Chondrocyte (in vitro differentiated cells): ENCODE results near the gene FAM185A. TPM values are rescaled to one million over a fixed set of nuclear protein-coding genes. Genes with fewer than 3 reads are reported as not detected.
A peak's percentile ranks its signal among the peaks of the same experiment; 100 is the strongest.
"Not testable (repeated sequence)": the region's sequence is repeated elsewhere in the genome, so short reads cannot be mapped to it uniquely, and the experiment has no call there.

Source experiments
- DNase-seq: peaks from one replicate; pipeline ENCODE4 v3.0.0; 2021; ENCODE audit warnings: mixed read lengths, low spot score
- H3K27ac Mint-ChIP-seq: one replicate; pipeline ENCODE4 v1.8.0; 2021; ENCODE audit warnings: mild to moderate bottlenecking, moderate library complexity, mixed read lengths; ENCODE audit not compliant: unreplicated experiment
- H3K27me3 Mint-ChIP-seq: 2 replicates; pipeline ENCODE4 v1.8.0; 2021; ENCODE audit warnings: low read depth, mixed read lengths
- H3K36me3 Mint-ChIP-seq: 2 replicates; pipeline ENCODE4 v1.8.0; 2021; ENCODE audit warnings: low read depth, mixed read lengths
- H3K4me1 Mint-ChIP-seq: 2 replicates; pipeline ENCODE4 v1.8.0; 2021; ENCODE audit warnings: low read depth, mild to moderate bottlenecking, mixed read lengths
- H3K4me3 Mint-ChIP-seq: one replicate; pipeline ENCODE4 v1.8.0; 2021; ENCODE audit warnings: mild to moderate bottlenecking, moderate library complexity, mixed read lengths; ENCODE audit not compliant: unreplicated experiment
- H3K9me3 Mint-ChIP-seq: 2 replicates; pipeline ENCODE4 v1.8.0; 2021; ENCODE audit warnings: low read depth, mixed read lengths
- total RNA-seq: library from RNA; stranded (reverse); gene quantifications from 3 replicates; pipeline ENCODE4 v1.2.1, GENCODE V29; 2021
- TF ChIP-seq, protein P1 (sequence below): fragments of 200-600 bp; sonication (generic); IDR thresholded peaks from 2 replicates; pipeline ENCODE4 v1.5.0; 2021; ENCODE audit warnings: antibody characterized with exemption, mild to moderate bottlenecking, moderate library complexity

Gene FAM185A
- total RNA-seq, 1 donor from 2014 or later: 5.6 TPM

- not testable (repeated sequence) for H3K36me3 Mint-ChIP-seq, DNase-seq
These were observed 4.9 kb upstream of the FAM185A start for GRCh38 chr7:102743861-102744260.

DNA sequence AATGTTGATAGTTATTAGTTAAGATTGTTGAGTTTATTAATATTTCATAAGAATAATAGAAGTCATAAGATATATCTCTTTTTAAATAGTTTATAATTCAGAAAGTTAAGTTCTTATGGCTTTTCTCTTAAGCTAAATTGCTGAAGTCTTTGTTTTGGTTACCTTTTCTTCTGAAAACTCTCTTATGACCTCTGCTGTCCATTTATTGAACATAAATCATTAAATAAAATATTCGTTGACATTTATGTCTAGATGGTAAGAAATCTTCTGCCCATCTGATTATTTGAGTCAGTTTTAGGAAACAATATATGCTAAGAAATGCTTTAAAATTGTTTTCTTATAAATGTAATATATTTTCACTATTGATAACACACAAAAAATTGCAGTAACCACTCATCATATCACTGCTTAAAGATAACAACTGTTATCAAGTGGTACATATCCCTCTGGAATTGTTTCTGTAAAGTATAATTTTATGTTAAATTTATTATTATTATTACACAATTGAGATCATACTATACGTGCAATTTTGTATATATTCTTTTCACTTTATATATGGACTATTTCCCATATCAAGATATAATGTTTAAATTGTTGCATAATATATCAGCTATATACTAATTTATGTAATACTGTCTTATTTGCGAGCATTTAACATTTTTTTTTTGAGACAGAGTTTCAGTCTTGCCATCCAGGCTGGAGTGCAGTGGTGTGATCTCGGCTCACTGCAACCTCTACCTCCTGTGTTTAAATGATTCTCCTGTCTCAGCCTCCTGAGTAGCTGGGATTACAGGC lies 3.1 kb upstream of the FAM185A start:
- not testable (repeated sequence) for H3K36me3 Mint-ChIP-seq, H3K9me3 Mint-ChIP-seq, H3K27me3 Mint-ChIP-seq, DNase-seq, H3K27ac Mint-ChIP-seq, H3K4me3 Mint-ChIP-seq
- TF ChIP-seq, protein P1, sequence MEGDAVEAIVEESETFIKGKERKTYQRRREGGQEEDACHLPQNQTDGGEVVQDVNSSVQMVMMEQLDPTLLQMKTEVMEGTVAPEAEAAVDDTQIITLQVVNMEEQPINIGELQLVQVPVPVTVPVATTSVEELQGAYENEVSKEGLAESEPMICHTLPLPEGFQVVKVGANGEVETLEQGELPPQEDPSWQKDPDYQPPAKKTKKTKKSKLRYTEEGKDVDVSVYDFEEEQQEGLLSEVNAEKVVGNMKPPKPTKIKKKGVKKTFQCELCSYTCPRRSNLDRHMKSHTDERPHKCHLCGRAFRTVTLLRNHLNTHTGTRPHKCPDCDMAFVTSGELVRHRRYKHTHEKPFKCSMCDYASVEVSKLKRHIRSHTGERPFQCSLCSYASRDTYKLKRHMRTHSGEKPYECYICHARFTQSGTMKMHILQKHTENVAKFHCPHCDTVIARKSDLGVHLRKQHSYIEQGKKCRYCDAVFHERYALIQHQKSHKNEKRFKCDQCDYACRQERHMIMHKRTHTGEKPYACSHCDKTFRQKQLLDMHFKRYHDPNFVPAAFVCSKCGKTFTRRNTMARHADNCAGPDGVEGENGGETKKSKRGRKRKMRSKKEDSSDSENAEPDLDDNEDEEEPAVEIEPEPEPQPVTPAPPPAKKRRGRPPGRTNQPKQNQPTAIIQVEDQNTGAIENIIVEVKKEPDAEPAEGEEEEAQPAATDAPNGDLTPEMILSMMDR: peak; percentile 76
- H3K4me1 Mint-ChIP-seq: peaks cover 16% of the 10 kb centered on the region

More at GRCh38 chr7:102743861-102744260, 4.9 kb upstream of the FAM185A start:
- not testable (repeated sequence) for H3K4me1 Mint-ChIP-seq, H3K9me3 Mint-ChIP-seq, H3K27me3 Mint-ChIP-seq, H3K27ac Mint-ChIP-seq, H3K4me3 Mint-ChIP-seq

GRCh38 chr7:102749445-102749786 lies 617 bp downstream of the FAM185A start:
- H3K27me3 Mint-ChIP-seq, DNase-seq, H3K36me3 Mint-ChIP-seq, H3K9me3 Mint-ChIP-seq: not testable (repeated sequence)
- H3K4me1 Mint-ChIP-seq: peaks cover 19% of the 10 kb centered on the region
- H3K27ac Mint-ChIP-seq: peak overlapping the region; percentile 32
- H3K4me3 Mint-ChIP-seq: peak overlapping the region; percentile 81

DNA sequence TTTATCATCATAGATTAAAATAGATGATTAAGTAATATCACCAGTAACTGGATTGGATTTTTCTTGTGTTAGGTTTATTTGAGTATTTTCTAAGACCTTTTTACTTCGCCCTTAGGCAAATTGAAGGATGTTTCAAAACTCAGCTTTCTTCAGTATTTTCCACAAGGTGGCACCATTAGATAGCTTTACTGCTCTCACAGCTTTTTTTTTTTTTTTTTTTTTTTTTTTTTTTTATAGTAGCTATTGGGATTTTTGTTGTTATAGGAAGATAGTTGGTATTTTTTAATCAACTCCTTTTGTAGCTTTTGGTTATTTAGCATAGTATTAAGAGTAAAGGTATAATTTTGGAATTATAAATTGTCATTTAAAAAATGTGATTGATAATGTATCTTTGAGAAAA lies 9.4 kb downstream of the FAM185A start:
- not testable (repeated sequence) for H3K36me3 Mint-ChIP-seq, H3K9me3 Mint-ChIP-seq

DNA sequence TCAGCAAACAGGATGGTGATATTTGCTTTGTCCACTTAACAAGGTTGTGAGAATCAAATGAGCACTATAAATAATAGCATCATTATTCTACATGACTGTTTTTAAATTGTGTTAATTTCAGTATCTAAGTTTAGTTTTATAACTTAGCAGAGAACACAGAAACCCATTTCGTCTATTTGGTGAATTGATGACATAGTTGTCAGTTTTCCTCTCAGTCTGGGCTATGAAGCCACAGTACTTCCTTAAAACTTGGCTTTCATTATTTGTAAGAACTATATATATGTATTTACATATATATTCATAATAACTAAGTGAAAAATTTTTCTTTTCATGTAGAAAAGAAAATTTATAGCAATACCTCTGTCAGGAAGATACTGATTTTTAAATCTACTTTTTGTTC lies 11.1 kb downstream of the FAM185A start:
- H3K36me3 Mint-ChIP-seq: not testable (repeated sequence)

More for the DNA sequence above, 9.4 kb downstream of the FAM185A start:
- not testable (repeated sequence) for H3K27ac Mint-ChIP-seq, H3K27me3 Mint-ChIP-seq, DNase-seq, H3K4me3 Mint-ChIP-seq
- peaks cover 10% of the 10 kb centered on the region for H3K4me1 Mint-ChIP-seq
- TF ChIP-seq, protein P1: peak; percentile 78

GRCh38 chr7:102761234-102761633 lies 12.4 kb downstream of the FAM185A start:
- H3K4me3 Mint-ChIP-seq, H3K9me3 Mint-ChIP-seq, H3K27me3 Mint-ChIP-seq, DNase-seq, H3K36me3 Mint-ChIP-seq, H3K27ac Mint-ChIP-seq: not testable (repeated sequence)
- peaks cover 16% of the 10 kb centered on the region for H3K4me1 Mint-ChIP-seq

More for the DNA sequence above, 11.1 kb downstream of the FAM185A start:
- H3K4me3 Mint-ChIP-seq, H3K9me3 Mint-ChIP-seq, DNase-seq, H3K27me3 Mint-ChIP-seq, H3K27ac Mint-ChIP-seq: not testable (repeated sequence)
- peaks cover 16% of the 10 kb centered on the region for H3K4me1 Mint-ChIP-seq

DNA sequence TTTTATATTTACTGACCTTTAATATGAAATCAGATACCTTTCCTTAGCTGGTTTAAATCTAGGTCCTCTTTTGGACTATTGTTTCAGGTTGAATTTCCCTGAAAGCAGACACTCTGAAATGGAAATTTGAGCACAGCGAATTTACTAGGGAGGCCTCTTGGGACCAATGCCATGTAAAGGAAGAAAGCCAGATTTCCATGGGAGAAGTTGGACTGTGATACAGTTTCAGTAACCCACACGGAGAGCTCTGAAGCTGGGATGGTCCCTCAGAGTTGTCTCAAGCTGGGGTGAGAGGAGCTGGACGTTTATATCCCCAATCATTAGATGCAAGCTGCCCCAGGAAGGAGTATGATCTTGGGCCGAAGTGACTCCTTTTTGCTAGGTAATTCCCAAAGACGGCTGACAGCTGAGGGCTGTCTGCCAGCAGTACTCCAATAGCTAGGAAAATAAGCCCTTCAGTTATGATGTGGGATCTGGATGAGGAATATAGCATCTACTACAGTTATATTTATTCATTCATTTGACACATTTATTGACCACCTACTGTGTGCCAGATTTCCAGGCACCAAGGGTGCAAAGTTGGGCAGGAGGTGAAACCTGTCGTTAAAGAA lies 14.6 kb downstream of the FAM185A start:
- peak overlapping the region; percentile 76 for H3K27ac Mint-ChIP-seq
- not testable (repeated sequence) for H3K36me3 Mint-ChIP-seq, H3K27me3 Mint-ChIP-seq, DNase-seq, H3K9me3 Mint-ChIP-seq, H3K4me3 Mint-ChIP-seq
- peaks cover 16% of the 10 kb centered on the region for H3K4me1 Mint-ChIP-seq

- H3K4me3 Mint-ChIP-seq, H3K27ac Mint-ChIP-seq, H3K36me3 Mint-ChIP-seq, H3K4me1 Mint-ChIP-seq, H3K9me3 Mint-ChIP-seq, H3K27me3 Mint-ChIP-seq, DNase-seq: not testable (repeated sequence)
These were observed 20.9 kb downstream of the FAM185A start for GRCh38 chr7:102769657-102770192.

DNA sequence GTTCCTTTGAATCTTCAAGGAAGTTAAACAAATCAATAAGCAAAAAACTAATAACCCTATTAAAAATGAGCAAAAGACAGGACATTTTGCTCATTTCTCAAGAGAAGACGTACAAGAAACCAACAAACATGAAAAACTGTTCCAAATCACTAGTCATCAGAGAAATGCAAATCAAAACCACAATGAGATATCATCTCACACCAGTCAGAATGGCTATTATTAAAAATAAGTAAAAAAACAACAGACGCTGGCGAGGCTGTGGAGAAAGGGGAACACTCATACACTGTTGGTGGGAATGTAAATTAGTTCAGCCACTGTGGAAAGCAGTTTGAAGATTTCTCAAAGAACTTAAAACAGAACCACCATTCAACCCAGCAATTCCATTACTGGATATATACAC lies 21.7 kb downstream of the FAM185A start:
- H3K4me3 Mint-ChIP-seq, DNase-seq, H3K27ac Mint-ChIP-seq, H3K9me3 Mint-ChIP-seq, H3K36me3 Mint-ChIP-seq, H3K4me1 Mint-ChIP-seq, H3K27me3 Mint-ChIP-seq: not testable (repeated sequence)

- peaks cover 11% of the 10 kb centered on the region for H3K36me3 Mint-ChIP-seq
- H3K4me3 Mint-ChIP-seq, H3K9me3 Mint-ChIP-seq, H3K27ac Mint-ChIP-seq, DNase-seq, H3K27me3 Mint-ChIP-seq, H3K4me1 Mint-ChIP-seq: not testable (repeated sequence)
These were observed 27.4 kb downstream of the FAM185A start for GRCh38 chr7:102776217-102776616.

DNA sequence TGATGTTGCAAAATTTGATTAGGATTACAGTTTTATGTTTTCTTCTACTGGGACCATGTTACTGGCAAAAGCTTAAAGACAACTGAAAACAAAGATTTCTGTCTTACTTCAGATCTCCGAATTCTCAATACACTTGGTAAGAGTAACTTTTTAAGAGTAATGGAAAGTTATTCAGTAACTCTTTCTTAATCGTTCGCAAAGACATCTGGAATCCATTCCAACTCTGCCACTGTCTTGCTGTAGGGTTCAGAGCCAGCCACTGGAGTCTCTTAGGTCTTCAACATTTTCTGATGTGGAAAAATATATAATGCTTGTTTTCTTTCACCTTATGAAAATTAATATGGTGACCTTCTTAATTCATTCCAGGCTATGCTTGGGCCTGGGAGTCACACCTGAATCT lies 29.9 kb downstream of the FAM185A start:
- H3K27me3 Mint-ChIP-seq, DNase-seq, H3K4me1 Mint-ChIP-seq, H3K27ac Mint-ChIP-seq, H3K4me3 Mint-ChIP-seq, H3K9me3 Mint-ChIP-seq: not testable (repeated sequence)
- H3K36me3 Mint-ChIP-seq: peaks cover 11% of the 10 kb centered on the region
